ENCODE results near the gene DDIT3. TPM values are rescaled to one million over a fixed set of nuclear protein-coding genes. Genes with fewer than 3 reads are reported as not detected.

DDIT3 gene
- total RNA-seq, 1 experiment from 2014 or later, result 70.2 TPM

DNA sequence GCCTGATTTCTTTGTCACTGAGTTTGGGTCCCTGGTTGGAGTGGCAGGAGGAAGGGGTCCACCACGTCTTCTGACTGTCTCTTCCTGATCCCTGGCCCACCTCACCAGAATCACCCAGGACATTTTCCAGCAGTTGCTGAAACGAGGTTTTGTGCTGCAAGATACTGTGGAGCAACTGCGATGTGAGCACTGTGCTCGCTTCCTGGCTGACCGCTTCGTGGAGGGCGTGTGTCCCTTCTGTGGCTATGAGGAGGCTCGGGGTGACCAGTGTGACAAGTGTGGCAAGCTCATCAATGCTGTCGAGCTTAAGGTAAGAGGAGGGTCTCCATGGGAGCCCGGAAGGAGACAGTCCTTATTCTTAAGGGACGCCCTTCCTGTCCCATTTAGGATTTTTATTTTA is 20.1 kb downstream of the DDIT3 start:
- CTCF ChIA-PET, result no interaction called here
- no peak for DNase-seq
- intact Hi-C loops (cut with micrococcal nuclease; ENCODE audit: unreplicated experiment), result no loop called here
- Mint-ChIP-seq H3K9me3 (ENCODE audit: low read depth, unreplicated experiment) (no peaks in the 10 kb centered on the region), H3K27ac (ENCODE audit: unreplicated experiment) (no peak overlapping the region), H3K4me3 (ENCODE audit: low read depth, unreplicated experiment) (no peak overlapping the region), H3K4me1 (ENCODE audit: low read depth, unreplicated experiment) (no peaks in the 10 kb centered on the region), H3K27me3 (ENCODE audit: unreplicated experiment) (no peaks in the 10 kb centered on the region), H3K36me3 (ENCODE audit: insufficient read depth, unreplicated experiment) (peaks cover 96% of the 10 kb centered on the region)
- BruUV-seq (replicated peaks), result no TSS peak
- TF ChIP-seq, protein P1, sequence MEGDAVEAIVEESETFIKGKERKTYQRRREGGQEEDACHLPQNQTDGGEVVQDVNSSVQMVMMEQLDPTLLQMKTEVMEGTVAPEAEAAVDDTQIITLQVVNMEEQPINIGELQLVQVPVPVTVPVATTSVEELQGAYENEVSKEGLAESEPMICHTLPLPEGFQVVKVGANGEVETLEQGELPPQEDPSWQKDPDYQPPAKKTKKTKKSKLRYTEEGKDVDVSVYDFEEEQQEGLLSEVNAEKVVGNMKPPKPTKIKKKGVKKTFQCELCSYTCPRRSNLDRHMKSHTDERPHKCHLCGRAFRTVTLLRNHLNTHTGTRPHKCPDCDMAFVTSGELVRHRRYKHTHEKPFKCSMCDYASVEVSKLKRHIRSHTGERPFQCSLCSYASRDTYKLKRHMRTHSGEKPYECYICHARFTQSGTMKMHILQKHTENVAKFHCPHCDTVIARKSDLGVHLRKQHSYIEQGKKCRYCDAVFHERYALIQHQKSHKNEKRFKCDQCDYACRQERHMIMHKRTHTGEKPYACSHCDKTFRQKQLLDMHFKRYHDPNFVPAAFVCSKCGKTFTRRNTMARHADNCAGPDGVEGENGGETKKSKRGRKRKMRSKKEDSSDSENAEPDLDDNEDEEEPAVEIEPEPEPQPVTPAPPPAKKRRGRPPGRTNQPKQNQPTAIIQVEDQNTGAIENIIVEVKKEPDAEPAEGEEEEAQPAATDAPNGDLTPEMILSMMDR (IDR thresholded peaks at IDR 0.05; ENCODE audit: unreplicated experiment), result no peak

DNA sequence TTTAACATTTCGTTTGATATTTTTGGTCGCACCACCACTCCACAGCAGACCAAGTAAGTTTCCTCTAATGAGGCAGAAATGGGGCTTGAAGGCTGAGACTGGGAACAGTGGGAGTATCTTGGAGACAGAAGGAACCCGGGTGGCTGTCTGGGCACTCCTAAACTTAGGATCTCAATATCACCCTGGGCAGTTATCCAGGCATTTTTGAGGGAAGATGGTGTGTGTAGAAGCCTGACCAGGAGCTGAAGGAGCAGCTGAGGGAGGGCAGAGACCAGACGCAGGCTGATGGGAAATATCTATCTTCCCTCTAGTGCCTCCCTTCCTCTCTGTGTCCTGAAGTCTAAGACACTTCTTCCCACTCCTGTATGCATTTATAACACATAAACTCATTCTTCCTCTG is 21.7 kb downstream of the DDIT3 start:
- no TSS peak for BruUV-seq (replicated peaks)
- H3K4me1 Mint-ChIP-seq (ENCODE audit: low read depth, unreplicated experiment), result no peaks in the 10 kb centered on the region
- TF ChIP-seq, protein P1 (IDR thresholded peaks at IDR 0.05; ENCODE audit: unreplicated experiment), result no peak
- H3K27ac Mint-ChIP-seq (ENCODE audit: unreplicated experiment), result peak overlapping the region; percentile 71
- peaks cover 87% of the 10 kb centered on the region for H3K36me3 Mint-ChIP-seq (ENCODE audit: insufficient read depth, unreplicated experiment)
- H3K4me3 Mint-ChIP-seq (ENCODE audit: low read depth, unreplicated experiment), result no peak overlapping the region
- CTCF ChIA-PET, result no interaction called here
- H3K9me3 Mint-ChIP-seq (ENCODE audit: low read depth, unreplicated experiment), result no peaks in the 10 kb centered on the region
- DNase-seq, result no peak
- intact Hi-C loops (cut with micrococcal nuclease; ENCODE audit: unreplicated experiment), result no loop called here
- no peaks in the 10 kb centered on the region for H3K27me3 Mint-ChIP-seq (ENCODE audit: unreplicated experiment)

DNA sequence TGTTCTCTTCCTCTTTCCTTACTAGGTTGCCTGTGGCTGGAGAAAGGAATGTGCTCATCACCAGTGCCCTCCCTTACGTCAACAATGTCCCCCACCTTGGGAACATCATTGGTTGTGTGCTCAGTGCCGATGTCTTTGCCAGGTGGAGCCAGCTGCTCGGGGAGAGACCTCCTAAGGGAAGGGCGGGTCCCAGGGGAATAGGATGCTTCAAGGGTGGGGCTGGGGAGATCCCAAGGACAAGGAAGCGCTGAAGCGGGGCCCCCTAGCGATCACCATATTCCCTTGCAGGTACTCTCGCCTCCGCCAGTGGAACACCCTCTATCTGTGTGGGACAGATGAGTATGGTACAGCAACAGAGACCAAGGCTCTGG is 22.2 kb downstream of the DDIT3 start:
- peaks cover 82% of the 10 kb centered on the region for H3K36me3 Mint-ChIP-seq (ENCODE audit: insufficient read depth, unreplicated experiment)
- no peak for DNase-seq
- no peak overlapping the region for H3K4me3 Mint-ChIP-seq (ENCODE audit: low read depth, unreplicated experiment)
- H3K27me3 Mint-ChIP-seq (ENCODE audit: unreplicated experiment), result no peaks in the 10 kb centered on the region
- no TSS peak for BruUV-seq (replicated peaks)
- no peaks in the 10 kb centered on the region for H3K4me1 Mint-ChIP-seq (ENCODE audit: low read depth, unreplicated experiment)
- peak overlapping the region; percentile 71 for H3K27ac Mint-ChIP-seq (ENCODE audit: unreplicated experiment)
- intact Hi-C loops (cut with micrococcal nuclease; ENCODE audit: unreplicated experiment), result no loop called here
- TF ChIP-seq, protein P1 (IDR thresholded peaks at IDR 0.05; ENCODE audit: unreplicated experiment), result no peak
- H3K9me3 Mint-ChIP-seq (ENCODE audit: low read depth, unreplicated experiment), result no peaks in the 10 kb centered on the region
- CTCF ChIA-PET, result no interaction called here

DNA sequence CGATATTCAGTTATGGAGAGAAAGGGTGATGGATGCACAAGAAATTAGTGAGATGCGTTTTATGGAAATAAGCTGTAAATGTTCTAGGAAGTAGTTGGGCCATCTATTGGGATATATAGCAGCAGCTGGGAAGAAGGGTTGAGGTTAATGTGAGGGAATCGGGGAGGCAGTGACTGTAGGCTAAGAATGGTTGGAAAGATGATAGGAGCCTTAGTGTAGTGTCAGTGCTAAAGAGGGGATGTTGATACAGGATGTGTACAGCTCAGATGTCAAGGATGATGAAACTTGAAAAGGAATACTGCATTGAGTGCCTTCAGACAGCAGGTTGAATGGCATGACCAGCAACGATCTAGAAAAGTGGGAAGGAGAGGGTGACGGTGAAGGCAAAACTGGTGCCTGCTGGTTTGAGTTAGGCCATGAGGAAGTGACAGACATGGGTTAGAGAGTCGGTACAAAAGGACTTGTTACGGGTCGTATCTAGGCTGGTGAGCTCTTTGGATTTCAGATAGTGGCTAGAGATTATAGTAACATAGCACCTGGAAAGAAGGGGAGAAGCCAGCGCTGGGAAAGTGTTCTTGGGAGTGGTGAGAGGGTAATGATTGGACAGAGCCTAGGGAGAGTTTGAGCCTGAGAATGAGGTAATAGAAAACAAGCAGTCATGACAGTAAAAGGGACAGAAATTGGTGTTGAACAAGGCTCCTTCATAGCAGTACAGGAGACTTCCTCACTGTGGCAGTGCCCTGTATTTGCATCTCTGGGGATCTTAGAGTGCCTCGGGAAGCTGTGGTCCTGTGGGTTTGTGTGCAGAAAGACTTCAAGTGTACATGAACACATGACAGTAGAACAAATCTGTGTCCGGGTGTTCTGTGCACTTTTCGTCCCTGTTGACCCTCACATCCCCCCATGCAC is 22.8 kb downstream of the DDIT3 start:
- H3K27me3 Mint-ChIP-seq (ENCODE audit: unreplicated experiment), result no peaks in the 10 kb centered on the region
- TF ChIP-seq, protein P1 (IDR thresholded peaks at IDR 0.05; ENCODE audit: unreplicated experiment), result no peak
- intact Hi-C loops (cut with micrococcal nuclease; ENCODE audit: unreplicated experiment), result no loop called here

More for the DNA sequence above, 22.8 kb downstream of the DDIT3 start:
- H3K4me1 Mint-ChIP-seq (ENCODE audit: low read depth, unreplicated experiment), result no peaks in the 10 kb centered on the region
- CTCF ChIA-PET, result interaction anchor here (0.6 kb wide), 1 partner anchor 1059 kb away, joined by 3 read pairs; no protein-coding TSS in a partner anchor
- peaks cover 82% of the 10 kb centered on the region for H3K36me3 Mint-ChIP-seq (ENCODE audit: insufficient read depth, unreplicated experiment)
- BruUV-seq (replicated peaks), result no TSS peak
- H3K9me3 Mint-ChIP-seq (ENCODE audit: low read depth, unreplicated experiment), result no peaks in the 10 kb centered on the region
- H3K4me3 Mint-ChIP-seq (ENCODE audit: low read depth, unreplicated experiment), result no peak overlapping the region
- DNase-seq, result no peak
- peak overlapping the region; percentile 71 for H3K27ac Mint-ChIP-seq (ENCODE audit: unreplicated experiment)
